Natural killer cell (primary cell): ENCODE results near the gene NPC2. TPM values are rescaled to one million over a fixed set of nuclear protein-coding genes. Genes with fewer than 3 reads are reported as not detected.

Experiments
- ATAC-seq, 3 donors: fragments of 150-1000 bp in 2 of 3; fragments of 200-7000 bp in 1 of 3; cut with Tn5 transposase; 1 replicate in 1 of 3; 2 replicates in 2 of 3; pipeline ENCODE4 v1.10.0; 2021; ENCODE audit warnings: mild to moderate bottlenecking in 2 of 3, moderate library complexity in 2 of 3
- DNase-seq, 2 donors: peaks; one replicate each; pipeline versions ENCODE4 v3.0.0 to v3.0.0-alpha.2; 2013 to 2021; ENCODE audit warnings: mixed read lengths in 1 of 2
- H3K27ac ChIP-seq: one replicate; pipeline ENCODE4 v1.5.1; 2013; ENCODE audit warnings: mild to moderate bottlenecking, low read length
- H3K27me3 ChIP-seq: one replicate; pipeline ENCODE4 v1.6.1; 2013; ENCODE audit warnings: low read length; ENCODE audit not compliant: control insufficient read depth, insufficient read depth
- H3K36me3 ChIP-seq: one replicate; pipeline ENCODE4 v1.6.1; 2013; ENCODE audit warnings: low read length; ENCODE audit not compliant: control insufficient read depth, insufficient read depth
- H3K4me1 ChIP-seq: one replicate; pipeline ENCODE4 v1.6.1; 2013; ENCODE audit warnings: low read length; ENCODE audit not compliant: control insufficient read depth, insufficient read depth
- H3K4me3 ChIP-seq: one replicate; pipeline ENCODE4 v1.5.1; 2013; ENCODE audit warnings: low read length
- H3K9me3 ChIP-seq: one replicate; pipeline ENCODE4 v1.6.1; 2013; ENCODE audit warnings: low read length; ENCODE audit not compliant: control insufficient read depth, insufficient read depth
- H3K27ac Mint-ChIP-seq, 2 donors: one replicate each; pipeline ENCODE4 v1.8.0; 2022; ENCODE audit warnings: mild to moderate bottlenecking in 2 of 2, mixed read lengths in 2 of 2, moderate library complexity in 1 of 2
- H3K27me3 Mint-ChIP-seq, 2 donors: one replicate each; pipeline ENCODE4 v1.8.0; 2022; ENCODE audit warnings: low read depth in 2 of 2, mixed read lengths in 2 of 2
- H3K36me3 Mint-ChIP-seq: one replicate; pipeline ENCODE4 v1.8.0; 2022; ENCODE audit warnings: mixed read lengths
- H3K4me1 Mint-ChIP-seq, 2 donors: one replicate each; pipeline ENCODE4 v1.8.0; 2022; ENCODE audit warnings: mixed read lengths in 2 of 2
- H3K4me3 Mint-ChIP-seq: one replicate; pipeline ENCODE4 v1.8.0; 2022; ENCODE audit warnings: mild to moderate bottlenecking, moderate library complexity, mixed read lengths
- H3K9me3 Mint-ChIP-seq, 2 donors: one replicate each; pipeline ENCODE4 v1.8.0; 2022; ENCODE audit warnings: mixed read lengths in 2 of 2
- WGBS: methylation state at CpG from one replicate; pipeline ENCODE4 v1.1.7; 2013; ENCODE audit warnings: missing lambda C conversion rate; ENCODE audit not compliant: insufficient coverage; 5-methylcytosine and 5-hydroxymethylcytosine counted together
- intact Hi-C: fragments of 100-400 bp; cut with micrococcal nuclease; formaldehyde crosslinking; loops from one replicate; pipeline ENCODE4 v1.14.2; 2022
- total RNA-seq, 4 donors: library from RNA; stranded (reverse); fragments of 120-200 nt in 1 of 4; gene quantifications; one replicate each; pipeline versions ENCODE4 v1.2.3 to v1.2.4, GENCODE V29; 2013 to 2022
- TF ChIP-seq, protein P1 (sequence below): fragments of 200-600 bp; IDR thresholded peaks from one replicate; pipeline ENCODE4 v1.8.0; 2022; ENCODE audit warnings: antibody characterized with exemption

NPC2 gene
- total RNA-seq, 3 donors from 2014 or later (not counting 1 experiment from before 2014, with no cell fraction given), result 33.2 to 53.6 (median 33.5) TPM

- ATAC-seq, result no peak
- Mint-ChIP-seq H3K9me3 (no peaks in the 10 kb centered on the region), H3K27me3 (peaks cover 9 to 14% of the 10 kb centered on the region in 2 donors), H3K27ac (no peak overlapping the region), H3K4me1 (peaks cover 0 to 8% of the 10 kb centered on the region in 2 donors), H3K4me3 (no peak overlapping the region), H3K36me3 (no peaks in the 10 kb centered on the region)
- H3K9me3 ChIP-seq, result no peaks in the 10 kb centered on the region
- intact Hi-C loops, result no loop called here
- no peaks in the 10 kb centered on the region for H3K36me3 ChIP-seq
- 96% methylated on average over 10 of the region's 10 CpGs for WGBS
- DNase-seq, result no peak
- no peaks in the 10 kb centered on the region for H3K27me3 ChIP-seq
- H3K4me3 ChIP-seq, result no peak overlapping the region
- H3K4me1 ChIP-seq, result no peaks in the 10 kb centered on the region
- TF ChIP-seq, protein P1, sequence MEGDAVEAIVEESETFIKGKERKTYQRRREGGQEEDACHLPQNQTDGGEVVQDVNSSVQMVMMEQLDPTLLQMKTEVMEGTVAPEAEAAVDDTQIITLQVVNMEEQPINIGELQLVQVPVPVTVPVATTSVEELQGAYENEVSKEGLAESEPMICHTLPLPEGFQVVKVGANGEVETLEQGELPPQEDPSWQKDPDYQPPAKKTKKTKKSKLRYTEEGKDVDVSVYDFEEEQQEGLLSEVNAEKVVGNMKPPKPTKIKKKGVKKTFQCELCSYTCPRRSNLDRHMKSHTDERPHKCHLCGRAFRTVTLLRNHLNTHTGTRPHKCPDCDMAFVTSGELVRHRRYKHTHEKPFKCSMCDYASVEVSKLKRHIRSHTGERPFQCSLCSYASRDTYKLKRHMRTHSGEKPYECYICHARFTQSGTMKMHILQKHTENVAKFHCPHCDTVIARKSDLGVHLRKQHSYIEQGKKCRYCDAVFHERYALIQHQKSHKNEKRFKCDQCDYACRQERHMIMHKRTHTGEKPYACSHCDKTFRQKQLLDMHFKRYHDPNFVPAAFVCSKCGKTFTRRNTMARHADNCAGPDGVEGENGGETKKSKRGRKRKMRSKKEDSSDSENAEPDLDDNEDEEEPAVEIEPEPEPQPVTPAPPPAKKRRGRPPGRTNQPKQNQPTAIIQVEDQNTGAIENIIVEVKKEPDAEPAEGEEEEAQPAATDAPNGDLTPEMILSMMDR, result no peak
- H3K27ac ChIP-seq, result no peak overlapping the region
Observed at GRCh38 chr14:74528886-74529285, 35.8 kb upstream of the NPC2 start.

DNA sequence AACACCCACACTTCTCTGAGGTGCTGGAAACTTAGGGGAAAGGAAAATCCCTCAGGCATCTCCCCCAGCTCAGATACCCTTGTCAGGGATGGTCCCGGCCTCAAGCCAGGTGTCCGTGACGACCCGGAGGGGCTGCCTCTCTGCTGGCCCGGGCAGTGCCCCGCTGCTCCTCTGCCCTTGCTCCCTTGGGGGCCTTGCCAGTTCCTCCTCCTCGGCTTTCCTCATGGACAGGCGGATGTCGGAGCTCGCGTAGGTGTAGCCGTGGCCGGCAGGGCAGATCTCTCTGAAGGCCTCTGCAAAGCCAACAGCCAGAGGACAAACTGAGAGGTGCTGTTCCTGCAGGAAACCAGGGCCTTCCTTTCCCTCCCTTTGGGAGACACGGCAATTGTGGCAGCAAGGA lies 35.3 kb upstream of the NPC2 start:
- ATAC-seq (no peak), DNase-seq (no peak)
- H3K36me3 Mint-ChIP-seq, result no peaks in the 10 kb centered on the region
- no peak overlapping the region for H3K4me3 Mint-ChIP-seq
- no peaks in the 10 kb centered on the region for H3K9me3 Mint-ChIP-seq
- TF ChIP-seq, protein P1, result no peak
- no peaks in the 10 kb centered on the region for H3K9me3 ChIP-seq
- H3K27ac Mint-ChIP-seq, result no peak overlapping the region
- intact Hi-C loops, result no loop called here
- no peaks in the 10 kb centered on the region for H3K27me3 ChIP-seq
- peaks cover 0 to 8% of the 10 kb centered on the region in 2 donors for H3K4me1 Mint-ChIP-seq
- H3K27ac ChIP-seq, result no peak overlapping the region
- no peaks in the 10 kb centered on the region for H3K4me1 ChIP-seq
- peaks cover 9 to 14% of the 10 kb centered on the region in 2 donors for H3K27me3 Mint-ChIP-seq
- no peaks in the 10 kb centered on the region for H3K36me3 ChIP-seq
- 91% methylated on average over 14 of the region's 14 CpGs for WGBS
- H3K4me3 ChIP-seq, result no peak overlapping the region

DNA sequence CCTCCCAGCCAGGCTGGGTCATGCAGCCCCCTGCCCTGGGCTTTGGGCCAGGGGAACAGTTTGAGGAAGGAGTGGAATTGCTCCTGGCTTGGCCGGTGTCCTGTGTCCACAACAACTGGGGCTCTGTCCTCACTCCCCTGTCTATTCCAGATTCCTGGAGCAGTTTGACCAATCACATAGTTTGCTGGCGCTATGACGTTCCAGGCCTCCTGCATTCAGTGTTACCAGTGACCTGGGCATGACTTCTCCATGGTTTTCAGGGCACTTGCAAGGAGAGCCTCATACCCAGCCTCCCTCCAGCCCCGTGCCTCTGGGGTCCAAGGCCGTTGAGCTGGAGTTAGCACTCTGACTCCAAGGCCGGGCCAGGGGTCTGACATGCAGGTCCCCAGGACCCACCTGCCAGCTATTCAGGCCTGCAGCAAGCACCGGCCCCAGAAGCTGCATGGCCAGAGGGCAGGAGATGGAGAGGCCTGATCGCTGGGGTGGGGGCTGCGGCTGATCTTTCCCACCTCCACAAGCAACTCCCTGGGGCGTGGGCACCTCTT lies 34.7 kb upstream of the NPC2 start:
- no peak for ATAC-seq

More for the DNA sequence above, 34.7 kb upstream of the NPC2 start:
- TF ChIP-seq, protein P1, result no peak
- 91% methylated on average over 7 of the region's 10 CpGs for WGBS
- Mint-ChIP-seq H3K4me1 (peaks cover 0 to 8% of the 10 kb centered on the region in 2 donors), H3K9me3 (no peaks in the 10 kb centered on the region), H3K4me3 (no peak overlapping the region), H3K27me3 (peaks cover 6 to 14% of the 10 kb centered on the region in 2 donors), H3K27ac (no peak overlapping the region), H3K36me3 (no peaks in the 10 kb centered on the region)
- DNase-seq, result no peak
- H3K27ac ChIP-seq, result no peak overlapping the region
- no peaks in the 10 kb centered on the region for H3K4me1 ChIP-seq
- no peaks in the 10 kb centered on the region for H3K27me3 ChIP-seq
- no peaks in the 10 kb centered on the region for H3K9me3 ChIP-seq
- intact Hi-C loops, result no loop called here
- H3K4me3 ChIP-seq, result no peak overlapping the region
- no peaks in the 10 kb centered on the region for H3K36me3 ChIP-seq
